Measurements from ENCODE around the gene BICC1. TPM values are rescaled to one million over a fixed set of nuclear protein-coding genes. Genes with fewer than 3 reads are reported as not detected.

BICC1 gene
- total RNA-seq, 1 experiment from 2014 or later: 118 TPM

GRCh38 chr10:58661902-58662301 is 149.2 kb downstream of the BICC1 start:
- H3K4me3 Mint-ChIP-seq (ENCODE audit: unreplicated experiment): no peak overlapping the region
- Histone ChIP-seq H3K9me3 (peaks cover 22% of the 10 kb centered on the region), H3K4me1 (peaks cover 9% of the 10 kb centered on the region), H3K36me3 (ENCODE audit: control insufficient read depth, insufficient read depth, low read length) (0 out of 2 replicates have a peak, but pooled peaks cover 2% of the 10 kb centered on the region), H3K4me3 (ENCODE audit: low read depth, low read length) (no peak overlapping the region), H3K27me3 (replicated peaks; ENCODE audit: control insufficient read depth, insufficient read depth, low read length) (no peaks in the 10 kb centered on the region)
- intact Hi-C loops (cut with micrococcal nuclease; ENCODE audit: unreplicated experiment): no loop called here
- no TSS peak for BruUV-seq (replicated peaks)
- TF ChIP-seq CTCF (IDR thresholded peaks at IDR 0.05; ENCODE audit: insufficient read depth in 1 of 2, low read depth in 1 of 2, low read length in 1 of 2, severe bottlenecking in 1 of 2, unreplicated experiment in 1 of 2): no peak
- H3K27ac Mint-ChIP-seq (ENCODE audit: unreplicated experiment): no peak overlapping the region
- ChIA-PET POLR2A (no interaction called here), CTCF (no interaction called here)
- no peaks in the 10 kb centered on the region for H3K4me1 Mint-ChIP-seq (ENCODE audit: low read depth, unreplicated experiment)
- no peaks in the 10 kb centered on the region for H3K27me3 Mint-ChIP-seq (ENCODE audit: insufficient read depth, unreplicated experiment)
- peaks cover 43% of the 10 kb centered on the region for H3K36me3 Mint-ChIP-seq (ENCODE audit: insufficient read depth, unreplicated experiment)
- DNase-seq: no peak
- H3K9me3 Mint-ChIP-seq (ENCODE audit: unreplicated experiment): peaks cover 36% of the 10 kb centered on the region

GRCh38 chr10:58662314-58662713 is 149.6 kb downstream of the BICC1 start:
- H3K9me3 ChIP-seq: peaks cover 22% of the 10 kb centered on the region
- DNase-seq: peak in 1 of 2 experiments; percentile 76
- H3K9me3 Mint-ChIP-seq (ENCODE audit: unreplicated experiment): peaks cover 36% of the 10 kb centered on the region
- H3K27me3 Mint-ChIP-seq (ENCODE audit: insufficient read depth, unreplicated experiment): no peaks in the 10 kb centered on the region
- intact Hi-C loops (cut with micrococcal nuclease; ENCODE audit: unreplicated experiment): no loop called here
- H3K27me3 ChIP-seq (replicated peaks; ENCODE audit: control insufficient read depth, insufficient read depth, low read length): no peaks in the 10 kb centered on the region
- no peaks in the 10 kb centered on the region for H3K4me1 Mint-ChIP-seq (ENCODE audit: low read depth, unreplicated experiment)
- TF ChIP-seq CTCF (IDR thresholded peaks at IDR 0.05; ENCODE audit: insufficient read depth in 1 of 2, low read depth in 1 of 2, low read length in 1 of 2, severe bottlenecking in 1 of 2, unreplicated experiment in 1 of 2): no peak
- BruUV-seq (replicated peaks): no TSS peak
- H3K4me3 ChIP-seq (ENCODE audit: low read depth, low read length): no peak overlapping the region
- no peak overlapping the region for H3K4me3 Mint-ChIP-seq (ENCODE audit: unreplicated experiment)
- ChIA-PET CTCF (no interaction called here), POLR2A (no interaction called here)
- no peak overlapping the region for H3K27ac Mint-ChIP-seq (ENCODE audit: unreplicated experiment)
- peaks cover 9% of the 10 kb centered on the region for H3K4me1 ChIP-seq
- peaks cover 39% of the 10 kb centered on the region for H3K36me3 Mint-ChIP-seq (ENCODE audit: insufficient read depth, unreplicated experiment)
- 0 out of 2 replicates have a peak, but pooled peaks cover 2% of the 10 kb centered on the region for H3K36me3 ChIP-seq (ENCODE audit: control insufficient read depth, insufficient read depth, low read length)

GRCh38 chr10:58665361-58665760 is 152.7 kb downstream of the BICC1 start:
- no peak for TF ChIP-seq CTCF (IDR thresholded peaks at IDR 0.05; ENCODE audit: insufficient read depth in 1 of 2, low read depth in 1 of 2, low read length in 1 of 2, severe bottlenecking in 1 of 2, unreplicated experiment in 1 of 2)
- Mint-ChIP-seq H3K27ac (ENCODE audit: unreplicated experiment) (no peak overlapping the region), H3K4me3 (ENCODE audit: unreplicated experiment) (no peak overlapping the region), H3K27me3 (ENCODE audit: insufficient read depth, unreplicated experiment) (no peaks in the 10 kb centered on the region), H3K36me3 (ENCODE audit: insufficient read depth, unreplicated experiment) (peaks cover 26% of the 10 kb centered on the region), H3K4me1 (ENCODE audit: low read depth, unreplicated experiment) (no peaks in the 10 kb centered on the region), H3K9me3 (ENCODE audit: unreplicated experiment) (peaks cover 31% of the 10 kb centered on the region)
- intact Hi-C loops (cut with micrococcal nuclease; ENCODE audit: unreplicated experiment): no loop called here
- POLR2A ChIA-PET: no interaction called here
- Histone ChIP-seq H3K27me3 (replicated peaks; ENCODE audit: control insufficient read depth, insufficient read depth, low read length) (no peaks in the 10 kb centered on the region), H3K4me1 (peaks cover 9% of the 10 kb centered on the region), H3K4me3 (ENCODE audit: low read depth, low read length) (no peak overlapping the region), H3K9me3 (peaks cover 26% of the 10 kb centered on the region), H3K36me3 (ENCODE audit: control insufficient read depth, insufficient read depth, low read length) (0 out of 2 replicates have a peak, but pooled peaks cover 2% of the 10 kb centered on the region)
- no peak for DNase-seq
- CTCF ChIA-PET: no interaction called here
- BruUV-seq (replicated peaks): no TSS peak
